HCT116 (cell line): Measurements from ENCODE around the gene ALDH3B1. TPM values are rescaled to one million over a fixed set of nuclear protein-coding genes. Genes with fewer than 3 reads are reported as not detected.

Source experiments
- ATAC-seq: fragments of 200-7000 bp; cut with Tn5 transposase; 2 replicates; pipeline ENCODE4 v1.9.1; 2020; ENCODE audit warnings: mild to moderate bottlenecking, moderate library complexity
- BruUV-seq: library from RNA; stranded (reverse); fragments of 400-500 nt; replicated peaks from 2 replicates; lab custom pipeline; 2021; lab: Mats Ljungman, UMichigan
- CTCF ChIA-PET: fragments of 300-600 bp; sonication (Branson Sonifier 250); formaldehyde crosslinking; loops from one replicate; lab custom pipeline; 2021; ENCODE audit warnings: antibody characterized with exemption; lab: Charles Lee
- POLR2A ChIA-PET: fragments of 300-600, 350-600 bp; sonication (Branson Sonifier 250); formaldehyde crosslinking; loops from one replicate; lab custom pipeline; 2021; ENCODE audit warnings: antibody characterized with exemption; lab: Charles Lee
- RAD21 ChIA-PET, 2 experiments: fragments of 300-600 bp; sonication (Branson Sonifier 250); formaldehyde crosslinking; loops; one replicate each; lab custom pipeline; 2023; ENCODE audit warnings: low total read pairs in 2 of 2; ENCODE audit not compliant: uncharacterized antibody in 2 of 2, unreplicated experiment in 2 of 2, low non-redundant PET in 1 of 2; lab: Charles Lee
- DNase-seq: peaks from one replicate; pipeline ENCODE4 v3.0.0-alpha.2; 2010; ENCODE audit warnings: low read depth, low spot score
- H2AFZ ChIP-seq: fragments of 200-600 bp; shearing (Covaris generic), sonication (generic); 2 replicates; pipeline ENCODE4 v1.6.1; 2017; ENCODE audit warnings: low read depth, mixed run types, mixed read lengths, antibody characterized with exemption, low read length; ENCODE audit not compliant: poor library complexity, severe bottlenecking
- H3K27ac ChIP-seq: 2 replicates; pipeline ENCODE4 v1.5.1; 2012; ENCODE audit warnings: low read depth, low read length
- H3K27me3 ChIP-seq: fragments of 200-600 bp; sonication (generic); 2 replicates; pipeline ENCODE4 v1.6.1; 2016; ENCODE audit warnings: mixed run types, low read length, mixed read lengths; ENCODE audit not compliant: insufficient read depth
- H3K36me3 ChIP-seq, 2 experiments: fragments of 200-500 bp in 1 of 2; fragments of 200-600 bp in 1 of 2; sonication (Bioruptor generic) in 1 of 2; sonication (generic) in 1 of 2; 2 replicates each; pipeline versions ENCODE4 v1.5.1 to v1.6.1; 2014 to 2016; ENCODE audit warnings: low read length in 2 of 2, inconsistent platforms in 1 of 2, mixed read lengths in 1 of 2, mixed run types in 1 of 2; ENCODE audit not compliant: insufficient read depth in 2 of 2, control insufficient read depth in 1 of 2
- H3K4me1 ChIP-seq, 2 experiments: fragments of 200-600 bp in 1 of 2; sonication (generic) in 1 of 2; 2 replicates each; pipeline versions ENCODE4 v1.5.1 to v1.6.1; 2012 to 2017; ENCODE audit warnings: low read length in 2 of 2, inconsistent platforms in 1 of 2, mild to moderate bottlenecking in 1 of 2, mixed read lengths in 1 of 2, mixed run types in 1 of 2, moderate library complexity in 1 of 2; ENCODE audit not compliant: insufficient read depth in 2 of 2, control insufficient read depth in 1 of 2
- H3K4me2 ChIP-seq: fragments of 200-600 bp; sonication (generic); 2 replicates; pipeline ENCODE4 v1.6.1; 2017; ENCODE audit warnings: mixed run types, low read length, mixed read lengths
- H3K4me3 ChIP-seq, 2 experiments: fragments of 200-600 bp in 1 of 2; sonication (generic) in 1 of 2; replicated peaks in 1 of 2; 2 replicates each; pipeline ENCODE4 v1.5.1; 2011 to 2016; ENCODE audit warnings: low read length in 2 of 2, control low read depth in 1 of 2, low read depth in 1 of 2, mild to moderate bottlenecking in 1 of 2, mixed read lengths in 1 of 2, mixed run types in 1 of 2
- H3K79me2 ChIP-seq: fragments of 200-600 bp; sonication (generic); 2 replicates; pipeline ENCODE4 v1.6.1; 2017; ENCODE audit warnings: mild to moderate bottlenecking, mixed run types, low read length, moderate library complexity, mixed read lengths; ENCODE audit not compliant: insufficient read depth
- H3K9ac ChIP-seq: fragments of 200-600 bp; sonication (generic); 2 replicates; pipeline ENCODE4 v1.6.1; 2016; ENCODE audit warnings: low read length, mixed read lengths
- H3K9me2 ChIP-seq: fragments of 200-600 bp; sonication (generic), shearing (Covaris generic); 2 replicates; pipeline ENCODE4 v1.6.1; 2017; ENCODE audit warnings: mixed run types, mild to moderate bottlenecking, moderate library complexity; ENCODE audit not compliant: insufficient read depth
- H3K9me3 ChIP-seq, 2 experiments: fragments of 200-500 bp in 1 of 2; fragments of 200-600 bp in 1 of 2; sonication (Bioruptor generic) in 1 of 2; sonication (generic) in 1 of 2; 2 replicates each; pipeline ENCODE4 v1.6.1; 2014 to 2017; ENCODE audit warnings: low read length in 2 of 2, mixed read lengths in 2 of 2, inconsistent platforms in 1 of 2, low read depth in 1 of 2, mild to moderate bottlenecking in 1 of 2, mixed run types in 1 of 2, moderate library complexity in 1 of 2; ENCODE audit not compliant: control insufficient read depth in 1 of 2, insufficient read depth in 1 of 2
- H4K20me1 ChIP-seq: fragments of 200-600 bp; sonication (generic), shearing (Covaris generic); 2 replicates; pipeline ENCODE4 v1.6.1; 2017; ENCODE audit warnings: mixed run types, mild to moderate bottlenecking, moderate library complexity; ENCODE audit not compliant: insufficient read depth
- CBX3 ChIP-seq: IDR thresholded peaks from 2 replicates; pipeline ENCODE4 v1.6.1; 2012; ENCODE audit warnings: low read depth
- EGR1 ChIP-seq: IDR thresholded peaks from 2 replicates; pipeline ENCODE4 v1.6.1; 2012; ENCODE audit warnings: low read depth
- FOSL1 ChIP-seq: IDR thresholded peaks from 2 replicates; pipeline ENCODE4 v1.6.1; 2012; ENCODE audit warnings: low read depth
- POLR2AphosphoS5 ChIP-seq: IDR thresholded peaks from 2 replicates; pipeline ENCODE4 v1.6.1; 2011; ENCODE audit warnings: mild to moderate bottlenecking, low read depth, low read length, moderate library complexity
- SIN3A ChIP-seq: IDR thresholded peaks from 2 replicates; pipeline ENCODE4 v1.6.1; 2012; ENCODE audit warnings: low read depth
- SRF ChIP-seq: IDR thresholded peaks from 2 replicates; pipeline ENCODE4 v1.6.1; 2012; ENCODE audit warnings: low read depth
- TCF7L2 ChIP-seq: IDR thresholded peaks from 2 replicates; pipeline ENCODE4 v1.7.0; 2011; ENCODE audit warnings: borderline replicate concordance, inconsistent platforms; ENCODE audit not compliant: insufficient read depth, insufficient read length; ENCODE audit errors: extremely low read depth
- ZBTB33 ChIP-seq: IDR thresholded peaks from 2 replicates; pipeline ENCODE4 v1.6.1; 2011; ENCODE audit warnings: mild to moderate bottlenecking, low read length, moderate library complexity; ENCODE audit not compliant: insufficient replicate concordance; ENCODE audit errors: extremely low read depth
- ZFX ChIP-seq: fragments of 450-650 bp; IDR thresholded peaks from 2 replicates; pipeline ENCODE4 v1.6.1; 2017
- intact Hi-C: fragments of 100-400 bp; cut with micrococcal nuclease; formaldehyde crosslinking; loops from 2 replicates; pipeline ENCODE4 v1.10.0; 2022
- total RNA-seq: library from RNA; stranded (reverse); gene quantifications from one replicate; pipeline ENCODE4 v1.2.1, GENCODE V29; 2021; ENCODE audit not compliant: unreplicated experiment

Gene ALDH3B1
- total RNA-seq, 1 experiment from 2014 or later, result 25.5 TPM

GRCh38 chr11:68048681-68049508, 38.8 kb downstream of the ALDH3B1 start:
- H3K4me3 ChIP-seq, result no peak overlapping the region
- no peak for DNase-seq
- H3K36me3 ChIP-seq, result no peaks in the 10 kb centered on the region; a peak in 1 of 4 replicates
- RAD21 ChIA-PET, result no interaction called here
- TF ChIP-seq POLR2AphosphoS5 (no peak), ZBTB33 (no peak), CBX3 (no peak), TCF7L2 (no peak), SIN3A (no peak), SRF (no peak), ZFX (no peak), FOSL1 (no peak), EGR1 (no peak)
- no peaks in the 10 kb centered on the region for H3K27me3 ChIP-seq
- no peaks in the 10 kb centered on the region for H4K20me1 ChIP-seq
- H3K9me3 ChIP-seq, result no peaks in the 10 kb centered on the region
- no peak overlapping the region for H3K4me2 ChIP-seq
- POLR2A ChIA-PET, result no interaction called here
- no peak for ATAC-seq
- no peak overlapping the region for H2AFZ ChIP-seq
- intact Hi-C loops, result no loop called here
- H3K4me1 ChIP-seq, result no peaks in the 10 kb centered on the region
- no peaks in the 10 kb centered on the region for H3K9me2 ChIP-seq
- H3K79me2 ChIP-seq, result no peaks in the 10 kb centered on the region
- H3K27ac ChIP-seq, result no peak overlapping the region
- no peak overlapping the region for H3K9ac ChIP-seq
- CTCF ChIA-PET, result no interaction called here
- no TSS peak for BruUV-seq
